Measurements from ENCODE around the gene KMT2C. TPM values are rescaled to one million over a fixed set of nuclear protein-coding genes. Genes with fewer than 3 reads are reported as not detected.

Gene KMT2C
- total and polyA plus RNA-seq, 2 experiments from 2014 or later, result 21.9 to 47.7 TPM

DNA sequence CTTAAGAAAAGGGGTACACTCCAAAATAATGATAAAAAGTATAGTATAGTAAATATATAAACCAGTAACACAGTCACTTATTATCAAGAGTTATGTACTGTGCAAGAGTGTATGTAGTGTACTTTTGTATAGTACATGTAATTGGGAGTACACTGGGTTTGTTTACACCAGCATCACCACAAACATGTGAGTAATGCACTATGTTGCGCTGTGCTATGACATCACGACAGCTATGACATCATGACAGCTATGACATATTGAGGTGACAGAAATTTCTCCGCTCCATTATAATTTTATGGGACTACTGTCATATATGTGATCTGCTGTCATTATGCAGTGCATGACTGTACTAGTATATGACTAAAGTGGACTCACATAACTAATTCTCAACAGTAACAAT lies 84.6 kb downstream of the KMT2C start:
- WGBS (ENCODE audit: low lambda C conversion rate, missing lambda C conversion rate), result 97% methylated on average over 3 of the region's 3 CpGs
- peaks cover 4% of the 10 kb centered on the region for H3K4me1 ChIP-seq (ENCODE audit: insufficient read depth)
- H3K36me3 ChIP-seq (replicated peaks; ENCODE audit: insufficient read depth, low read depth), result no peaks in the 10 kb centered on the region
- H3K27me3 ChIP-seq, result no peaks in the 10 kb centered on the region
- H3K9me3 ChIP-seq (ENCODE audit: low read depth), result no peaks in the 10 kb centered on the region
- H3K79me2 ChIP-seq, result peaks cover 97% of the 10 kb centered on the region
- H4K20me1 ChIP-seq (ENCODE audit: insufficient read depth, poor library complexity, severe bottlenecking), result peaks cover 4% of the 10 kb centered on the region
- no peak overlapping the region for H3K4me3 ChIP-seq
- no peaks in the 10 kb centered on the region for H3K9me2 ChIP-seq (replicated peaks; ENCODE audit: insufficient read depth)
- H3K27ac ChIP-seq, result no peak overlapping the region
- no peak for DNase-seq (ENCODE audit: low spot score)
- no peak overlapping the region for H3K4me2 ChIP-seq
- no peak overlapping the region for H2AFZ ChIP-seq
- TF ChIP-seq EZH2phosphoT487 (IDR thresholded peaks at IDR 0.05; ENCODE audit: low read depth, severe bottlenecking, unreplicated experiment) (no peak), EZH2 (IDR thresholded peaks at IDR 0.05; ENCODE audit: borderline replicate concordance) (no peak)
- TF ChIP-seq, protein P1, sequence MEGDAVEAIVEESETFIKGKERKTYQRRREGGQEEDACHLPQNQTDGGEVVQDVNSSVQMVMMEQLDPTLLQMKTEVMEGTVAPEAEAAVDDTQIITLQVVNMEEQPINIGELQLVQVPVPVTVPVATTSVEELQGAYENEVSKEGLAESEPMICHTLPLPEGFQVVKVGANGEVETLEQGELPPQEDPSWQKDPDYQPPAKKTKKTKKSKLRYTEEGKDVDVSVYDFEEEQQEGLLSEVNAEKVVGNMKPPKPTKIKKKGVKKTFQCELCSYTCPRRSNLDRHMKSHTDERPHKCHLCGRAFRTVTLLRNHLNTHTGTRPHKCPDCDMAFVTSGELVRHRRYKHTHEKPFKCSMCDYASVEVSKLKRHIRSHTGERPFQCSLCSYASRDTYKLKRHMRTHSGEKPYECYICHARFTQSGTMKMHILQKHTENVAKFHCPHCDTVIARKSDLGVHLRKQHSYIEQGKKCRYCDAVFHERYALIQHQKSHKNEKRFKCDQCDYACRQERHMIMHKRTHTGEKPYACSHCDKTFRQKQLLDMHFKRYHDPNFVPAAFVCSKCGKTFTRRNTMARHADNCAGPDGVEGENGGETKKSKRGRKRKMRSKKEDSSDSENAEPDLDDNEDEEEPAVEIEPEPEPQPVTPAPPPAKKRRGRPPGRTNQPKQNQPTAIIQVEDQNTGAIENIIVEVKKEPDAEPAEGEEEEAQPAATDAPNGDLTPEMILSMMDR (IDR thresholded peaks at IDR 0.05; ENCODE audit: poor library complexity), result no peak

DNA sequence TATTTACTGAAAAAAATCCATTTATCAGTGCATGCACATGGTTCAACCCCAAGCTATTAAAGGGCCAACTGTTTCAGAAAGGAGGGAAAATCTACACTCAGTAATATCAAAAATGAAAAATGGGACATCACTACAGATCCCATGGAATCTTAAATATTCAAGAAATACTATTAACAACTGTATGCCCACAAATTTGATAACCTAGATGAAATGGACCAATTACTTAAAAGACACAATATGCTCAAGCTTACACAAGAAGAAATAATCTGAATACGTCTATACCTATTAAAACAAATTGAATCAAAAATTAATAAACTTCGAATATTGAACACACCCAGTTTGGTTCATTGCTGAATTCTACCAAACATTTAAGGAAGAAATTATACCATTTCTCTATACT lies 87.9 kb downstream of the KMT2C start:
- no peak for TF ChIP-seq EZH2phosphoT487 (IDR thresholded peaks at IDR 0.05; ENCODE audit: low read depth, severe bottlenecking, unreplicated experiment)
- no peak for TF ChIP-seq EZH2 (IDR thresholded peaks at IDR 0.05; ENCODE audit: borderline replicate concordance)
- TF ChIP-seq, protein P1 (IDR thresholded peaks at IDR 0.05; ENCODE audit: poor library complexity), result no peak
- Histone ChIP-seq H3K4me3 (no peak overlapping the region), H3K9me3 (ENCODE audit: low read depth) (no peaks in the 10 kb centered on the region), H2AFZ (no peak overlapping the region), H3K4me1 (ENCODE audit: insufficient read depth) (no peaks in the 10 kb centered on the region), H3K27me3 (no peaks in the 10 kb centered on the region), H4K20me1 (ENCODE audit: insufficient read depth, poor library complexity, severe bottlenecking) (peaks cover 11% of the 10 kb centered on the region), H3K36me3 (replicated peaks; ENCODE audit: insufficient read depth, low read depth) (no peaks in the 10 kb centered on the region), H3K4me2 (no peak overlapping the region), H3K27ac (no peak overlapping the region), H3K9me2 (replicated peaks; ENCODE audit: insufficient read depth) (no peaks in the 10 kb centered on the region), H3K79me2 (peaks cover 98% of the 10 kb centered on the region)
- WGBS (ENCODE audit: low lambda C conversion rate, missing lambda C conversion rate), result 98% methylated on average over 2 of the region's 2 CpGs
- no peak for DNase-seq (ENCODE audit: low spot score)

DNA sequence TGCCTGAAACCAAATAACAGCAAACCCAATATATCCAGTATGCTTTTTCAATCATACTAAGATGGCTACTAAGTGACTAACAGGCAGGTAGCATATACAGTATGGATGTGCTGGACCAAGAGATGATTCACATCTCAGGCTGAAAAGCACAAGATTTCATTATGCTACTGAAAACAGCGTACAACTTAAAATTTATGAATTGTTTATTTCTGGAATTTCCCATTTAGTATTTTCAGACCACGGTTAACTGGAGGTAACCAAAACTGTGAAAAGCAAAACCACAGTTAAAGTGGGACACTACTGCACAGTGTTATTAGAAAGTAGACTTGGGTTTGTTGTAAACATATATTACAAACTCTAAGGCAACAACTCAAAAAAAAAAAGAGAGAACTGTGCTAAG lies 91.5 kb downstream of the KMT2C start:
- Histone ChIP-seq H3K79me2 (peaks cover 98% of the 10 kb centered on the region), H2AFZ (no peak overlapping the region), H3K4me2 (no peak overlapping the region), H3K27ac (no peak overlapping the region), H3K27me3 (no peaks in the 10 kb centered on the region), H3K36me3 (replicated peaks; ENCODE audit: insufficient read depth, low read depth) (no peaks in the 10 kb centered on the region), H3K4me3 (no peak overlapping the region), H3K9me2 (replicated peaks; ENCODE audit: insufficient read depth) (no peaks in the 10 kb centered on the region), H4K20me1 (ENCODE audit: insufficient read depth, poor library complexity, severe bottlenecking) (peaks cover 44% of the 10 kb centered on the region), H3K4me1 (ENCODE audit: insufficient read depth) (peaks cover 5% of the 10 kb centered on the region), H3K9me3 (ENCODE audit: low read depth) (no peaks in the 10 kb centered on the region)
- no peak for DNase-seq (ENCODE audit: low spot score)
- no peak for TF ChIP-seq EZH2phosphoT487 (IDR thresholded peaks at IDR 0.05; ENCODE audit: low read depth, severe bottlenecking, unreplicated experiment)
- TF ChIP-seq EZH2 (IDR thresholded peaks at IDR 0.05; ENCODE audit: borderline replicate concordance), result no peak
- TF ChIP-seq, protein P1 (IDR thresholded peaks at IDR 0.05; ENCODE audit: poor library complexity), result no peak
- WGBS (ENCODE audit: low lambda C conversion rate, missing lambda C conversion rate), result 87% methylated on average over 2 of the region's 2 CpGs

GRCh38 chr7:152342796-152343195 lies 93.0 kb downstream of the KMT2C start:
- Histone ChIP-seq H3K9me3 (ENCODE audit: low read depth) (no peaks in the 10 kb centered on the region), H3K79me2 (peaks cover 97% of the 10 kb centered on the region), H2AFZ (no peak overlapping the region), H3K36me3 (replicated peaks; ENCODE audit: insufficient read depth, low read depth) (no peaks in the 10 kb centered on the region), H4K20me1 (ENCODE audit: insufficient read depth, poor library complexity, severe bottlenecking) (peaks cover 56% of the 10 kb centered on the region), H3K9me2 (replicated peaks; ENCODE audit: insufficient read depth) (no peaks in the 10 kb centered on the region), H3K27me3 (no peaks in the 10 kb centered on the region), H3K4me3 (no peak overlapping the region), H3K4me2 (no peak overlapping the region), H3K27ac (no peak overlapping the region), H3K4me1 (ENCODE audit: insufficient read depth) (peaks cover 5% of the 10 kb centered on the region)
- whole genome bisulfite sequencing (ENCODE audit: low lambda C conversion rate, missing lambda C conversion rate), result 98% methylated on average over 2 of the region's 2 CpGs
- no peak for TF ChIP-seq EZH2 (IDR thresholded peaks at IDR 0.05; ENCODE audit: borderline replicate concordance)
- TF ChIP-seq, protein P1 (IDR thresholded peaks at IDR 0.05; ENCODE audit: poor library complexity), result no peak
- TF ChIP-seq EZH2phosphoT487 (IDR thresholded peaks at IDR 0.05; ENCODE audit: low read depth, severe bottlenecking, unreplicated experiment), result no peak
- DNase-seq (ENCODE audit: low spot score), result no peak
